Glutamatergic neuron (in vitro differentiated cells): Measurements from ENCODE around the gene RFC3. TPM values are rescaled to one million over a fixed set of nuclear protein-coding genes. Genes with fewer than 3 reads are reported as not detected.

Experiments
- DNase-seq: peaks from one replicate; pipeline ENCODE4 v3.0.0; 2022
- H3K27ac Mint-ChIP-seq: one replicate; pipeline ENCODE4 v1.8.0; 2020; ENCODE audit warnings: mild to moderate bottlenecking, mixed read lengths, inconsistent platforms; ENCODE audit not compliant: unreplicated experiment
- H3K27me3 Mint-ChIP-seq: one replicate; pipeline ENCODE4 v1.8.0; 2020; ENCODE audit warnings: mild to moderate bottlenecking, moderate library complexity, mixed read lengths, inconsistent platforms; ENCODE audit not compliant: unreplicated experiment
- H3K36me3 Mint-ChIP-seq: one replicate; pipeline ENCODE4 v1.8.0; 2020; ENCODE audit warnings: mild to moderate bottlenecking, mixed read lengths, inconsistent platforms; ENCODE audit not compliant: unreplicated experiment
- H3K4me1 Mint-ChIP-seq: one replicate; pipeline ENCODE4 v1.8.0; 2020; ENCODE audit warnings: mild to moderate bottlenecking, low read depth, mixed read lengths, inconsistent platforms; ENCODE audit not compliant: unreplicated experiment
- H3K4me3 Mint-ChIP-seq: one replicate; pipeline ENCODE4 v1.8.0; 2020; ENCODE audit warnings: mild to moderate bottlenecking, mixed read lengths, inconsistent platforms; ENCODE audit not compliant: unreplicated experiment
- H3K9me3 Mint-ChIP-seq: one replicate; pipeline ENCODE4 v1.8.0; 2020; ENCODE audit warnings: mild to moderate bottlenecking, moderate library complexity, mixed read lengths, inconsistent platforms; ENCODE audit not compliant: unreplicated experiment
- total RNA-seq: library from RNA; stranded (reverse); fragmentation: NEBNext Ultra II Directional; extraction: Animal tissue kit (Norgen Biotek cat#: 25700); gene quantifications from one replicate; pipeline ENCODE4 v1.2.1, GENCODE V29; 2021; ENCODE audit not compliant: unreplicated experiment
- TF ChIP-seq, protein P1 (sequence below): fragments of 200-600 bp; sonication (generic); IDR thresholded peaks from one replicate; pipeline ENCODE4 v1.5.0; 2021; ENCODE audit not compliant: partially characterized antibody, unreplicated experiment

RFC3 gene
- total RNA-seq, 1 donor from 2014 or later, result 12.6 TPM

DNA sequence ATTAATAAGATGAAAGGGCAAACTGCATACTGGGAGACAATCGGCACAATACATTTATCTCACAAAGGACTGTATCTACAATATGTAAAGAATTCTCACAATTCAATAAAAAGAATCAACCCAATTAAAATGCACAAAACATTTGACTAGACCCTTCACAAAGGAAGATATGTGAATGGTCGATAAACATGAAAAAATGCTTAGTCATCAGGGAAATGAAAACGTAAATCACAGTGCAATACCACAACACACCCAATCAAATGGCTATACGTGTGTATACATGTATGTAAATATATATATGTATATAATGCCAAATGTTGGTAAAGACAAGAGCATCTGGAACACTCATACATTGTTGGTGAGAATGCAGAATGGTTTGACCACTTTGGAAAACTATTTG is 21.9 kb upstream of the RFC3 start:
- DNase-seq, result no peak
- peaks cover 8% of the 10 kb centered on the region for H3K4me1 Mint-ChIP-seq
- H3K27me3 Mint-ChIP-seq, result peaks cover 2% of the 10 kb centered on the region
- H3K27ac Mint-ChIP-seq, result no peak overlapping the region
- H3K4me3 Mint-ChIP-seq, result no peak overlapping the region
- TF ChIP-seq, protein P1, sequence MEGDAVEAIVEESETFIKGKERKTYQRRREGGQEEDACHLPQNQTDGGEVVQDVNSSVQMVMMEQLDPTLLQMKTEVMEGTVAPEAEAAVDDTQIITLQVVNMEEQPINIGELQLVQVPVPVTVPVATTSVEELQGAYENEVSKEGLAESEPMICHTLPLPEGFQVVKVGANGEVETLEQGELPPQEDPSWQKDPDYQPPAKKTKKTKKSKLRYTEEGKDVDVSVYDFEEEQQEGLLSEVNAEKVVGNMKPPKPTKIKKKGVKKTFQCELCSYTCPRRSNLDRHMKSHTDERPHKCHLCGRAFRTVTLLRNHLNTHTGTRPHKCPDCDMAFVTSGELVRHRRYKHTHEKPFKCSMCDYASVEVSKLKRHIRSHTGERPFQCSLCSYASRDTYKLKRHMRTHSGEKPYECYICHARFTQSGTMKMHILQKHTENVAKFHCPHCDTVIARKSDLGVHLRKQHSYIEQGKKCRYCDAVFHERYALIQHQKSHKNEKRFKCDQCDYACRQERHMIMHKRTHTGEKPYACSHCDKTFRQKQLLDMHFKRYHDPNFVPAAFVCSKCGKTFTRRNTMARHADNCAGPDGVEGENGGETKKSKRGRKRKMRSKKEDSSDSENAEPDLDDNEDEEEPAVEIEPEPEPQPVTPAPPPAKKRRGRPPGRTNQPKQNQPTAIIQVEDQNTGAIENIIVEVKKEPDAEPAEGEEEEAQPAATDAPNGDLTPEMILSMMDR, result no peak
- H3K36me3 Mint-ChIP-seq, result peaks cover 8% of the 10 kb centered on the region
- peaks cover 4% of the 10 kb centered on the region for H3K9me3 Mint-ChIP-seq

DNA sequence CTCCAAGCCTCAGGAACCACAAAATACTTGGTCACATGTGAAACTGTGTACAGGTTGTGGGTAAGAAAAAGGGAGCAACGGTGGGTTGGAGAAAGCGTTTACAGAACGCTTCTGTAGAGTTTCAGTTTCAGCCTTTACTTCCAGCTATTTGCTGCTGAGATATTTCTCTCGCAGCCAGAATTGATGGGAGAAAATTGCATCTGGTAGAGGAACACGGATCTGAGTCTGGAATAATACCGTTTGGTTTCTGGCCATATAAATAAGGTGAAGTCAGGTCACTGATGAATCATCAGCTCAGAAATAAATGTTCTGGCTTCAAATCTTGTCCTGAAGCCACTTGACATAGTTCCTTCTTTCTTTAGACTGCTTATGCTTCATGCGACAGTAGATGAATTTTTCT is 20.3 kb upstream of the RFC3 start:
- Mint-ChIP-seq H3K4me1 (peaks cover 8% of the 10 kb centered on the region), H3K9me3 (peaks cover 4% of the 10 kb centered on the region), H3K4me3 (no peak overlapping the region), H3K27me3 (peaks cover 2% of the 10 kb centered on the region), H3K36me3 (no peaks in the 10 kb centered on the region), H3K27ac (no peak overlapping the region)
- TF ChIP-seq, protein P1, result no peak
- no peak for DNase-seq

DNA sequence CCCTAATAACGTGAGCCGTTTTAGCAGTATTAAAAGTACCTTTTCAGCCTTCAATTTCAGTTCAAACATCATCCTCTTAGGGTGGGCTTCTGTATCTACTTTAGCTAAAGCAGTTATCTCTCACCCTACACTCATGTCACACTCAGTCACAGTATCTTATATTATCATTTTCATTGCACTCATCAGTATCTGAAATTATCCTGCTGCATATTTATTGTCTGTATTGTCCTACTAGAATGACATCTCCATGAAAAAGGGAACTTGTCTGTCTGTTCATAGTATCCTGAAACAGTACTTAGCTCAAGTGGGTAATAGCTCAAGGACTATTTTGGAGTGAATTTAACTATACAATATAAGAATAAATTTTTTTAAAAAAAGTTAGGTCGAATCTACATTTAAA is 19.9 kb upstream of the RFC3 start:
- TF ChIP-seq, protein P1, result no peak
- H3K27ac Mint-ChIP-seq, result no peak overlapping the region
- peaks cover 4% of the 10 kb centered on the region for H3K9me3 Mint-ChIP-seq
- no peak overlapping the region for H3K4me3 Mint-ChIP-seq
- H3K36me3 Mint-ChIP-seq, result no peaks in the 10 kb centered on the region
- no peak for DNase-seq
- peaks cover 8% of the 10 kb centered on the region for H3K4me1 Mint-ChIP-seq
- peaks cover 2% of the 10 kb centered on the region for H3K27me3 Mint-ChIP-seq

DNA sequence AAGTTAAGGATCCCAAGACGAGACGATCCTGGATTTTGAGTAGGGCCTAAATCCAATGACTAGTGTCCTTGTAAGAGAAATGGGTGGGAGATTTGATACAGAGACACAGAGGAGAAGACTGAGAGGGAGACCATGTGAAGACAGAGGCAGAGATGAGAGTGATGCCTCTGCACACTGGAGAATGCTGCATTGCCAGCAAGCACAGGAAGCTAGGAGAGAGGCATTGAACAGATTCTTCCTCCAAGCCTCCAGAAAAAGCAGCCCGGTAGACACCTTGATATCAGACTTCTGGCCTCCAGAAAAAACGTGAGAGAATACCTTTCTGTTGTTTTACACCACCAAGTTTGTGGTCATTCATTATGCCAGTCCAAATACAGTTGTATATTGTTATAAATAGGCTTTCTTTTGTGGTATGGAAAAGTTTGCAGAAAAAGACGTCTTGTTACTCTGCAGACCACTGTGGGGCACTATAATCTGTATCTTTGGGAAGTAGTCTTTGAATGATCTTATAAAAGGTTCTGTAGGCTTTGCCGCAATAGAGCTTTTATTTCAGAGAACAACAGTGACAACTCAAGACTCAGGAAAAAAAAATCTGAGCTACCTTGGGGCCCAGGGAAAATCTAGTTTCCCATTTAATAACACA is 17.9 kb upstream of the RFC3 start:
- TF ChIP-seq, protein P1, result no peak
- H3K4me3 Mint-ChIP-seq, result no peak overlapping the region
- no peak for DNase-seq
- no peaks in the 10 kb centered on the region for H3K4me1 Mint-ChIP-seq
- no peaks in the 10 kb centered on the region for H3K36me3 Mint-ChIP-seq
- H3K27ac Mint-ChIP-seq, result no peak overlapping the region
- peaks cover 2% of the 10 kb centered on the region for H3K27me3 Mint-ChIP-seq
- H3K9me3 Mint-ChIP-seq, result no peaks in the 10 kb centered on the region

DNA sequence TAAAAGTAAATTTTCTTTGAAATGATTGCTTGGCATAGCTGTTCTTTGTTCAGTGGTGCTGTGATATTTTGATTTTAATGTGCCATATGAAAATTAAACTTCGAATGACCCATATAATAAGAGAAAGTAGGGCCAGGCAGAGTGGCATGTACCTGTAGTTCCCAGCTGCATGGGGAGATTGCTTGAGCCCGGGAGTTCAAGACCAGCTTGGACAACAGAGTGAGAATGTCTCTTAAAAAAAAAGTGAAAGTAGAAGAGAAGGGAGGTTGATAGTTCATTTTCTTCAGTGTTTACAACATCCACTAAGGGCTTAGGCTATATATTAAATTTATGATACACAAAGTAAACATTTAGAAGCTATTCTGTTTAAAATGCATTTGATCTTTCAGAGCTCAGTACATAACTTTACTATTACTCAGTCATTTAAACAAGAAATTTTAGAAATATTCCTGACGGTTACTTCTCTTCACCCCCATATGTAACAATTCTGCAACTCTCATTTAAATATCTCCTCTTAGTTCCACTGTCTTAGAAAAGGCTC is 17.2 kb upstream of the RFC3 start:
- Mint-ChIP-seq H3K9me3 (no peaks in the 10 kb centered on the region), H3K27me3 (peaks cover 2% of the 10 kb centered on the region), H3K4me1 (no peaks in the 10 kb centered on the region), H3K4me3 (no peak overlapping the region), H3K27ac (no peak overlapping the region), H3K36me3 (no peaks in the 10 kb centered on the region)
- TF ChIP-seq, protein P1, result no peak
- no peak for DNase-seq
